T1000 (cell line): ENCODE results near the gene RAC2.
"Not testable (repeated sequence)": the region's sequence is repeated elsewhere in the genome, so short reads cannot be mapped to it uniquely, and the experiment has no call there.

ENCODE experiments used
- DNase-seq: peaks from one replicate; lab custom pipeline; 2025; ENCODE audit warnings: mixed read lengths; lab: John Stamatoyannopoulos, UW

RAC2 gene

GRCh38 chr22:37206118-37206840 is 37.8 kb downstream of the RAC2 start:
- DNase-seq: no peak

- DNase-seq: no peak
These were observed 39.0 kb downstream of the RAC2 start for GRCh38 chr22:37205046-37205445.

- DNase-seq: no peak
These were observed 39.9 kb downstream of the RAC2 start for GRCh38 chr22:37204045-37204655.

- no peak for DNase-seq
These were observed 40.6 kb downstream of the RAC2 start for GRCh38 chr22:37203354-37204044.

- DNase-seq: no peak
These were observed 41.4 kb downstream of the RAC2 start for GRCh38 chr22:37202716-37203115.

- no peak for DNase-seq
These were observed 42.0 kb downstream of the RAC2 start for GRCh38 chr22:37202001-37202555.

GRCh38 chr22:37201443-37201820 is 42.6 kb downstream of the RAC2 start:
- not testable (repeated sequence) for DNase-seq

GRCh38 chr22:37199760-37200108 is 44.3 kb downstream of the RAC2 start:
- DNase-seq: no peak

GRCh38 chr22:37199103-37199759 is 44.8 kb downstream of the RAC2 start:
- peak; percentile 97 for DNase-seq

GRCh38 chr22:37198258-37199102 is 45.6 kb downstream of the RAC2 start:
- DNase-seq: peak; percentile 22

- DNase-seq: peak; percentile 54
These were observed 46.4 kb downstream of the RAC2 start for GRCh38 chr22:37197451-37198257.

- DNase-seq: peak; percentile 54
These were observed 47.3 kb downstream of the RAC2 start for GRCh38 chr22:37196539-37197450.

- DNase-seq: no peak
These were observed 48.1 kb downstream of the RAC2 start for GRCh38 chr22:37195921-37196320.

- no peak for DNase-seq
These were observed 49.3 kb downstream of the RAC2 start for GRCh38 chr22:37194750-37195149.

- no peak for DNase-seq
These were observed 50.4 kb downstream of the RAC2 start for GRCh38 chr22:37193629-37194191.

GRCh38 chr22:37192741-37193140 is 51.3 kb downstream of the RAC2 start:
- DNase-seq: no peak

GRCh38 chr22:37192204-37192603 is 51.9 kb downstream of the RAC2 start:
- no peak for DNase-seq

- DNase-seq: no peak
These were observed 53.7 kb downstream of the RAC2 start for GRCh38 chr22:37190262-37190780.

GRCh38 chr22:37188901-37189466 is 55.1 kb downstream of the RAC2 start:
- no peak for DNase-seq
